ENCODE measurements around the gene BBS5. TPM values are rescaled to one million over a fixed set of nuclear protein-coding genes. Genes with fewer than 3 reads are reported as not detected.

BBS5 gene
- total and polyA plus RNA-seq, 2 experiments from 2014 or later: 3.5 to 3.7 TPM

- Histone ChIP-seq H4K20me1 (ENCODE audit: insufficient read depth, poor library complexity, severe bottlenecking) (no peaks in the 10 kb centered on the region), H3K4me1 (ENCODE audit: insufficient read depth) (no peaks in the 10 kb centered on the region), H2AFZ (no peak overlapping the region), H3K9me2 (replicated peaks; ENCODE audit: insufficient read depth) (no peaks in the 10 kb centered on the region), H3K36me3 (replicated peaks; ENCODE audit: insufficient read depth, low read depth) (no peaks in the 10 kb centered on the region), H3K27me3 (no peaks in the 10 kb centered on the region), H3K4me2 (no peak overlapping the region), H3K9me3 (ENCODE audit: low read depth) (no peaks in the 10 kb centered on the region), H3K79me2 (no peaks in the 10 kb centered on the region), H3K4me3 (no peak overlapping the region), H3K27ac (no peak overlapping the region)
- DNase-seq (ENCODE audit: low spot score): no peak
- TF ChIP-seq EZH2phosphoT487 (IDR thresholded peaks at IDR 0.05; ENCODE audit: low read depth, severe bottlenecking, unreplicated experiment) (no peak), EZH2 (IDR thresholded peaks at IDR 0.05; ENCODE audit: borderline replicate concordance) (no peak)
- TF ChIP-seq, protein P1, sequence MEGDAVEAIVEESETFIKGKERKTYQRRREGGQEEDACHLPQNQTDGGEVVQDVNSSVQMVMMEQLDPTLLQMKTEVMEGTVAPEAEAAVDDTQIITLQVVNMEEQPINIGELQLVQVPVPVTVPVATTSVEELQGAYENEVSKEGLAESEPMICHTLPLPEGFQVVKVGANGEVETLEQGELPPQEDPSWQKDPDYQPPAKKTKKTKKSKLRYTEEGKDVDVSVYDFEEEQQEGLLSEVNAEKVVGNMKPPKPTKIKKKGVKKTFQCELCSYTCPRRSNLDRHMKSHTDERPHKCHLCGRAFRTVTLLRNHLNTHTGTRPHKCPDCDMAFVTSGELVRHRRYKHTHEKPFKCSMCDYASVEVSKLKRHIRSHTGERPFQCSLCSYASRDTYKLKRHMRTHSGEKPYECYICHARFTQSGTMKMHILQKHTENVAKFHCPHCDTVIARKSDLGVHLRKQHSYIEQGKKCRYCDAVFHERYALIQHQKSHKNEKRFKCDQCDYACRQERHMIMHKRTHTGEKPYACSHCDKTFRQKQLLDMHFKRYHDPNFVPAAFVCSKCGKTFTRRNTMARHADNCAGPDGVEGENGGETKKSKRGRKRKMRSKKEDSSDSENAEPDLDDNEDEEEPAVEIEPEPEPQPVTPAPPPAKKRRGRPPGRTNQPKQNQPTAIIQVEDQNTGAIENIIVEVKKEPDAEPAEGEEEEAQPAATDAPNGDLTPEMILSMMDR (IDR thresholded peaks at IDR 0.05; ENCODE audit: poor library complexity): no peak
These were observed 7.2 kb downstream of the BBS5 start for GRCh38 chr2:169486487-169486886.

GRCh38 chr2:169490834-169491233 is 11.5 kb downstream of the BBS5 start:
- Histone ChIP-seq H3K27me3 (no peaks in the 10 kb centered on the region), H3K9me2 (replicated peaks; ENCODE audit: insufficient read depth) (no peaks in the 10 kb centered on the region), H3K9me3 (ENCODE audit: low read depth) (no peaks in the 10 kb centered on the region), H4K20me1 (ENCODE audit: insufficient read depth, poor library complexity, severe bottlenecking) (no peaks in the 10 kb centered on the region), H3K4me2 (no peak overlapping the region), H2AFZ (no peak overlapping the region), H3K27ac (no peak overlapping the region), H3K4me3 (no peak overlapping the region), H3K36me3 (replicated peaks; ENCODE audit: insufficient read depth, low read depth) (no peaks in the 10 kb centered on the region), H3K4me1 (ENCODE audit: insufficient read depth) (no peaks in the 10 kb centered on the region), H3K79me2 (no peaks in the 10 kb centered on the region)
- no peak for TF ChIP-seq EZH2phosphoT487 (IDR thresholded peaks at IDR 0.05; ENCODE audit: low read depth, severe bottlenecking, unreplicated experiment)
- no peak for TF ChIP-seq EZH2 (IDR thresholded peaks at IDR 0.05; ENCODE audit: borderline replicate concordance)
- TF ChIP-seq, protein P1 (IDR thresholded peaks at IDR 0.05; ENCODE audit: poor library complexity): no peak
- DNase-seq (ENCODE audit: low spot score): no peak

DNA sequence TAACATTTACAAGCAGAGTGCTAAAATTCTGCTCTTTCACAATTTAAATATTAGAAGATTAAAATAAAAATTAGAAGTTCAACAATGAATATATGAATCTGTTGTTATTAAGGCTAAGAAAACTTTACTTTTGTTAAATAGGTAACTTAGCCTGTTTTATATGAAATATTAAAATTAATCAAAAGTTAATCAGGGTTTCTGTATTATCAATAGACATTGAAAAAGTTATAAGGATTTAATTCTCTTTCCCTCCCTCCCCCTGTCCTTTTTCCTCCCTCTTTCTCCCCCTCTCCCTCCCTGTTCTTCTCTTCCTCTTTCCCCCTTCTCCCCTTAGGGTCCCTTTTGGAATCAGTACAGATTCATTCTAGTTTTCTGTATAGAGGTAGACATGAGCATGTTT is 12.1 kb downstream of the BBS5 start:
- H3K4me2 ChIP-seq: no peak overlapping the region
- no peak overlapping the region for H3K4me3 ChIP-seq
- H3K9me3 ChIP-seq (ENCODE audit: low read depth): no peaks in the 10 kb centered on the region
- no peaks in the 10 kb centered on the region for H3K79me2 ChIP-seq
- no peak overlapping the region for H3K27ac ChIP-seq
- no peak overlapping the region for H2AFZ ChIP-seq
- H3K4me1 ChIP-seq (ENCODE audit: insufficient read depth): no peaks in the 10 kb centered on the region
- H3K27me3 ChIP-seq: no peaks in the 10 kb centered on the region
- no peak for DNase-seq (ENCODE audit: low spot score)
- no peaks in the 10 kb centered on the region for H3K36me3 ChIP-seq (replicated peaks; ENCODE audit: insufficient read depth, low read depth)
- no peaks in the 10 kb centered on the region for H4K20me1 ChIP-seq (ENCODE audit: insufficient read depth, poor library complexity, severe bottlenecking)
- H3K9me2 ChIP-seq (replicated peaks; ENCODE audit: insufficient read depth): no peaks in the 10 kb centered on the region
- TF ChIP-seq EZH2 (IDR thresholded peaks at IDR 0.05; ENCODE audit: borderline replicate concordance) (no peak), EZH2phosphoT487 (IDR thresholded peaks at IDR 0.05; ENCODE audit: low read depth, severe bottlenecking, unreplicated experiment) (no peak)
- TF ChIP-seq, protein P1 (IDR thresholded peaks at IDR 0.05; ENCODE audit: poor library complexity): no peak

DNA sequence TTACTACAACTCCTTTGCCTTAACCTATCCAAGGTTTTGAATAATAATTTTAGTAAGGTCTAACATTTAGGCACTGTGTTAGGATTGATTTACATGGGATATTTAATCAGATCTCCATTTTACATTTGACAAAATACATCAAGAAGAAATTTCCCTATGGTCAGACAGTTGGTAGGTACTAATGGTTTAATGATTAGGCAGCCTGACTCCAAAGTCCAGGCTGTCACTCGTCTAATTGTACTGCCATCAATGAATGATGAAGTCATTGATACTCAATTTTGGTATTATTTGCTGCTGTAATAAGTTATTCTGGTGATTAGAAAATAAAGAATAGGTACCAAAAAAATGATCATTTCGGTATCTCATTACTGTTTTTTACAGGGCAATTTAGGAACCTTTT is 14.1 kb downstream of the BBS5 start:
- Histone ChIP-seq H3K27ac (no peak overlapping the region), H3K79me2 (no peaks in the 10 kb centered on the region), H3K4me1 (ENCODE audit: insufficient read depth) (no peaks in the 10 kb centered on the region), H4K20me1 (ENCODE audit: insufficient read depth, poor library complexity, severe bottlenecking) (no peaks in the 10 kb centered on the region), H3K27me3 (no peaks in the 10 kb centered on the region), H3K9me3 (ENCODE audit: low read depth) (no peaks in the 10 kb centered on the region), H3K4me3 (no peak overlapping the region), H3K36me3 (replicated peaks; ENCODE audit: insufficient read depth, low read depth) (no peaks in the 10 kb centered on the region), H2AFZ (no peak overlapping the region), H3K4me2 (no peak overlapping the region), H3K9me2 (replicated peaks; ENCODE audit: insufficient read depth) (no peaks in the 10 kb centered on the region)
- DNase-seq (ENCODE audit: low spot score): no peak
- WGBS (ENCODE audit: low lambda C conversion rate, missing lambda C conversion rate): 83% methylated on average over 2 of the region's 2 CpGs
- no peak for TF ChIP-seq EZH2 (IDR thresholded peaks at IDR 0.05; ENCODE audit: borderline replicate concordance)
- TF ChIP-seq EZH2phosphoT487 (IDR thresholded peaks at IDR 0.05; ENCODE audit: low read depth, severe bottlenecking, unreplicated experiment): no peak
- TF ChIP-seq, protein P1 (IDR thresholded peaks at IDR 0.05; ENCODE audit: poor library complexity): no peak

Data from hepatocyte (in vitro differentiated cells).